PFSK-1 (cell line): ENCODE results near the gene CNTFR.

Source experiments
- POLR2AphosphoS5 ChIP-seq: IDR thresholded peaks from 2 replicates; pipeline ENCODE4 v1.6.1; 2012; ENCODE audit warnings: low read depth, mild to moderate bottlenecking, control low read depth, low read length, moderate library complexity
- TAF1 ChIP-seq: IDR thresholded peaks from 2 replicates; pipeline ENCODE4 v1.6.1; 2012; ENCODE audit warnings: low read length, control low read depth, borderline replicate concordance; ENCODE audit not compliant: insufficient read depth

GRCh38 chr9:34579808-34580163 is 9.7 kb downstream of the CNTFR start:
- TF ChIP-seq POLR2AphosphoS5 (no peak), TAF1 (no peak)
